ENCODE results near the gene AGPAT4. TPM values are rescaled to one million over a fixed set of nuclear protein-coding genes. Genes with fewer than 3 reads are reported as not detected.

Gene AGPAT4
- total and polyA plus RNA-seq, 2 donors (not counting 3 experiments of a cell fraction or from before 2014, with no cell fraction given), result 10.2 to 15.2 TPM

DNA sequence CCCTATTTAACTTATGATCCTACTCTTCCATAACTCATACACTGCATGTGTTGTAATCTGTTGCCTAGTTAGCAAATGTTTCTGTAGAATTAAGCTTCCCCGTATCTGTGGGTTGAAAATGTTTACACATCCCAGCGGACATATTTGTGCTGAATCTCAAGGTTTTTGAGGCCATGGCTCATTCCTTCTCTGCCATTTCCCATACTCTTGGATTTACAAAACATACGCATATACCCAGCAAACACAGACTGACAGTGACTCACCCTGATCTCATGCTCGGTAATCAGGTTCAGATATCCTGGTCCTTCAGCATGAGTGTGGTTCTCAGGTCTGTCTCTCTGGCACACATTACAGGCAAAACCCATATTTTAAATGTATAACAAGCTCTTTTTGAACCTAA lies 58.7 kb downstream of the AGPAT4 start:
- ChIA-PET CTCF (no interaction called here), POLR2A (no interaction called here)
- H3K9me1 ChIP-seq (replicated peaks; ENCODE audit: control insufficient read depth, extremely low read depth, insufficient read depth, low read length), result no peaks in the 10 kb centered on the region
- no peaks in the 10 kb centered on the region for H3K36me3 ChIP-seq (ENCODE audit: control insufficient read depth in 2 of 2, extremely low read depth in 1 of 2, insufficient read depth in 2 of 2, low read length in 2 of 2)
- no peak overlapping the region for H3K27ac ChIP-seq (ENCODE audit: insufficient read depth, low read depth, low read length)
- no peaks in the 10 kb centered on the region for H3K4me1 ChIP-seq (ENCODE audit: control insufficient read depth, extremely low read depth, insufficient read depth, low read length)
- H3K4me2 ChIP-seq (ENCODE audit: insufficient read depth, low read length), result no peak overlapping the region
- DNase-seq (ENCODE audit: low read depth, low spot score) (peak; percentile 16), FAIRE-seq (peak; percentile 47)
- H4K20me1 ChIP-seq (replicated peaks; ENCODE audit: control insufficient read depth, extremely low read depth, insufficient read depth, low read length), result no peaks in the 10 kb centered on the region
- H3K27me3 ChIP-seq (ENCODE audit: control insufficient read depth in 2 of 2, insufficient read depth in 2 of 2, low read length in 2 of 2), result no peaks in the 10 kb centered on the region
- H3K9me3 ChIP-seq (replicated peaks; ENCODE audit: control insufficient read depth, insufficient read depth, low read length), result peaks cover 2% of the 10 kb centered on the region
- no peak overlapping the region for H3K4me3 ChIP-seq (replicated peaks in 1 of 3; ENCODE audit: insufficient read depth in 1 of 3, low read depth in 1 of 3, low read length in 3 of 3)
- no peak overlapping the region for H3K9ac ChIP-seq (replicated peaks; ENCODE audit: extremely low read depth, insufficient read depth, low read length)
- dilution Hi-C loops (cut with MboI; ENCODE audit: extremely low pct_ligation_motif_present, low sequenced_read_pairs), result no loop called here
- intact Hi-C loops (cut with micrococcal nuclease), result no loop called here
- BruUV-seq (replicated peaks), result no TSS peak
- TF ChIP-seq FOS (IDR thresholded peaks at IDR 0.05; ENCODE audit: borderline replicate concordance, insufficient read depth, low read length), result peak; percentile 11
- TF ChIP-seq POLR2A (IDR thresholded peaks at IDR 0.05; ENCODE audit: low read depth, low read length), result no peak
- TF ChIP-seq POLR2AphosphoS5 (IDR thresholded peaks at IDR 0.05; ENCODE audit: insufficient read depth, low read depth, low read length), result no peak
- no peak for TF ChIP-seq MYC (IDR thresholded peaks at IDR 0.05; ENCODE audit: low read depth, low read length)
- H2AFZ ChIP-seq (ENCODE audit: low read depth, low read length), result no peak overlapping the region
- H3K79me2 ChIP-seq (ENCODE audit: control insufficient read depth, insufficient read depth, low read length), result no peaks in the 10 kb centered on the region

DNA sequence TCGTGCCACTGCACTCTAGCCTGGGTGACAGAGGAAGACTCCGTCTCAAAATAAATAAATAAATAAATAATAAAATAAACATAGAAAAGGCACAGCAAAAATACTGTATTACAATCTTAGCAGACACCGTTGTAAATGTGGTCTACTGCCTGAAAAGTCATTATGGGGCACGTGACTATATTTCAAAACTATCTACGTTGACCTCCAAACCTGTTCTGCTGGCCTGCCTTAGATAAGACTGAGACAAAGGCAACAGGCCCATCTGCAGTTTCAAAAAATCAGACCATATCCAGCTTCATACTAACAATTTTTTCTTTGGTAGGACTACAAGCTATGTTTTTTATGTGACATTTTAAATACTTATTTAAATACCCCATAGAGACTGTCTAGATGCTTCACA lies 59.1 kb downstream of the AGPAT4 start:
- intact Hi-C loops (cut with micrococcal nuclease), result no loop called here
- dilution Hi-C loops (cut with MboI; ENCODE audit: extremely low pct_ligation_motif_present, low sequenced_read_pairs), result no loop called here
- peaks cover 2% of the 10 kb centered on the region for H3K9me3 ChIP-seq (replicated peaks; ENCODE audit: control insufficient read depth, insufficient read depth, low read length)
- no peaks in the 10 kb centered on the region for H3K9me1 ChIP-seq (replicated peaks; ENCODE audit: control insufficient read depth, extremely low read depth, insufficient read depth, low read length)
- FAIRE-seq (no peak), DNase-seq (ENCODE audit: low read depth, low spot score) (no peak)
- no peaks in the 10 kb centered on the region for H3K36me3 ChIP-seq (ENCODE audit: control insufficient read depth in 2 of 2, extremely low read depth in 1 of 2, insufficient read depth in 2 of 2, low read length in 2 of 2)
- ChIA-PET CTCF (no interaction called here), POLR2A (no interaction called here)
- no peak for TF ChIP-seq MYC (IDR thresholded peaks at IDR 0.05; ENCODE audit: low read depth, low read length)
- TF ChIP-seq, protein P1, sequence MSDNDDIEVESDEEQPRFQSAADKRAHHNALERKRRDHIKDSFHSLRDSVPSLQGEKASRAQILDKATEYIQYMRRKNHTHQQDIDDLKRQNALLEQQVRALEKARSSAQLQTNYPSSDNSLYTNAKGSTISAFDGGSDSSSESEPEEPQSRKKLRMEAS (IDR thresholded peaks at IDR 0.05; ENCODE audit: insufficient read depth, insufficient read length), result no peak
- TF ChIP-seq JUN (IDR thresholded peaks at IDR 0.05; ENCODE audit: borderline replicate concordance, insufficient read depth, insufficient read length, low read depth), result no peak
- no peak for TF ChIP-seq EZH2 (IDR thresholded peaks at IDR 0.05; ENCODE audit: borderline replicate concordance, low read depth, low read length, severe bottlenecking)
- TF ChIP-seq POLR2AphosphoS5 (IDR thresholded peaks at IDR 0.05; ENCODE audit: insufficient read depth, low read depth, low read length), result no peak
- TF ChIP-seq GATA2 (IDR thresholded peaks at IDR 0.05; ENCODE audit: insufficient read depth, insufficient read length, low read depth, low read length), result no peak
- no peak for TF ChIP-seq POLR2A (IDR thresholded peaks at IDR 0.05; ENCODE audit: low read depth, low read length)
- TF ChIP-seq, protein P2, sequence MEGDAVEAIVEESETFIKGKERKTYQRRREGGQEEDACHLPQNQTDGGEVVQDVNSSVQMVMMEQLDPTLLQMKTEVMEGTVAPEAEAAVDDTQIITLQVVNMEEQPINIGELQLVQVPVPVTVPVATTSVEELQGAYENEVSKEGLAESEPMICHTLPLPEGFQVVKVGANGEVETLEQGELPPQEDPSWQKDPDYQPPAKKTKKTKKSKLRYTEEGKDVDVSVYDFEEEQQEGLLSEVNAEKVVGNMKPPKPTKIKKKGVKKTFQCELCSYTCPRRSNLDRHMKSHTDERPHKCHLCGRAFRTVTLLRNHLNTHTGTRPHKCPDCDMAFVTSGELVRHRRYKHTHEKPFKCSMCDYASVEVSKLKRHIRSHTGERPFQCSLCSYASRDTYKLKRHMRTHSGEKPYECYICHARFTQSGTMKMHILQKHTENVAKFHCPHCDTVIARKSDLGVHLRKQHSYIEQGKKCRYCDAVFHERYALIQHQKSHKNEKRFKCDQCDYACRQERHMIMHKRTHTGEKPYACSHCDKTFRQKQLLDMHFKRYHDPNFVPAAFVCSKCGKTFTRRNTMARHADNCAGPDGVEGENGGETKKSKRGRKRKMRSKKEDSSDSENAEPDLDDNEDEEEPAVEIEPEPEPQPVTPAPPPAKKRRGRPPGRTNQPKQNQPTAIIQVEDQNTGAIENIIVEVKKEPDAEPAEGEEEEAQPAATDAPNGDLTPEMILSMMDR (IDR thresholded peaks at IDR 0.05; ENCODE audit: extremely low read depth in 1 of 2, insufficient read depth in 1 of 2, low read depth in 1 of 2, low read length in 2 of 2), result no peak
- TF ChIP-seq FOS (IDR thresholded peaks at IDR 0.05; ENCODE audit: borderline replicate concordance, insufficient read depth, low read length), result no peak
- no peaks in the 10 kb centered on the region for H3K4me1 ChIP-seq (ENCODE audit: control insufficient read depth, extremely low read depth, insufficient read depth, low read length)
- no peak overlapping the region for H3K27ac ChIP-seq (ENCODE audit: insufficient read depth, low read depth, low read length)
- H3K27me3 ChIP-seq (ENCODE audit: control insufficient read depth in 2 of 2, insufficient read depth in 2 of 2, low read length in 2 of 2), result no peaks in the 10 kb centered on the region
- H3K79me2 ChIP-seq (ENCODE audit: control insufficient read depth, insufficient read depth, low read length), result no peaks in the 10 kb centered on the region
- no peak overlapping the region for H3K9ac ChIP-seq (replicated peaks; ENCODE audit: extremely low read depth, insufficient read depth, low read length)
- H3K4me2 ChIP-seq (ENCODE audit: insufficient read depth, low read length), result no peak overlapping the region
- no TSS peak for BruUV-seq (replicated peaks)
- H4K20me1 ChIP-seq (replicated peaks; ENCODE audit: control insufficient read depth, extremely low read depth, insufficient read depth, low read length), result no peaks in the 10 kb centered on the region
- H2AFZ ChIP-seq (ENCODE audit: low read depth, low read length), result no peak overlapping the region
- no peak overlapping the region for H3K4me3 ChIP-seq (replicated peaks in 1 of 3; ENCODE audit: insufficient read depth in 1 of 3, low read depth in 1 of 3, low read length in 3 of 3)
